ENCODE data around the gene TM4SF20.

DNA sequence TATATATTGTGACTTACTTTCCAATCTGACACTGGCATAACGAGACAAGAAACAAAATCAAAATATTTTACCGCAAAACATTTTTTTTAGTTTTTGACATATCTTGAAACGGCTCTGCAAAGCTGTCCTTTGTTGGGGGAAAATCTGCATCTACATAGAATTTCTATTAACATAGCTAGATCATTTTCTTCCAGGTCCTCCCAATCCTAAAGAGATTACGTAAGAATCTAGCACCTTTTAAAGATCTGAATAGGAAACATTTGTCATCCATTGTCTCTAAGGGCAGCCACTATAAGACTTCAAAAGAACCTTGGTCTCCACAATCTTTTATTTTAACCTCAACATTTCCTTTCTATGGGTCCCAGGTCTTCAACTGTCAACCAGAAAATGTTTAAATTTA, 55.3 kb downstream of the TM4SF20 start:
- no peak for TF ChIP-seq ZNF596 (tag by site-specific recombination; IDR thresholded peaks at IDR 0.05)
- no peak for TF ChIP-seq ZBTB21 (tag by site-specific recombination; IDR thresholded peaks at IDR 0.05)
- TF ChIP-seq, protein P1, sequence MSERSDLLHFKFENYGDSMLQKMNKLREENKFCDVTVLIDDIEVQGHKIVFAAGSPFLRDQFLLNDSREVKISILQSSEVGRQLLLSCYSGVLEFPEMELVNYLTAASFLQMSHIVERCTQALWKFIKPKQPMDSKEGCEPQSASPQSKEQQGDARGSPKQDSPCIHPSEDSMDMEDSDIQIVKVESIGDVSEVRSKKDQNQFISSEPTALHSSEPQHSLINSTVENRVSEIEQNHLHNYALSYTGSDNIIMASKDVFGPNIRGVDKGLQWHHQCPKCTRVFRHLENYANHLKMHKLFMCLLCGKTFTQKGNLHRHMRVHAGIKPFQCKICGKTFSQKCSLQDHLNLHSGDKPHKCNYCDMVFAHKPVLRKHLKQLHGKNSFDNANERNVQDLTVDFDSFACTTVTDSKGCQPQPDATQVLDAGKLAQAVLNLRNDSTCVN (tag by site-specific recombination; optimal IDR thresholded peaks at IDR 0.05): no peak
- no peak for TF ChIP-seq ZSCAN23 (tag by site-specific recombination; IDR thresholded peaks at IDR 0.05)
- TF ChIP-seq, protein P2, sequence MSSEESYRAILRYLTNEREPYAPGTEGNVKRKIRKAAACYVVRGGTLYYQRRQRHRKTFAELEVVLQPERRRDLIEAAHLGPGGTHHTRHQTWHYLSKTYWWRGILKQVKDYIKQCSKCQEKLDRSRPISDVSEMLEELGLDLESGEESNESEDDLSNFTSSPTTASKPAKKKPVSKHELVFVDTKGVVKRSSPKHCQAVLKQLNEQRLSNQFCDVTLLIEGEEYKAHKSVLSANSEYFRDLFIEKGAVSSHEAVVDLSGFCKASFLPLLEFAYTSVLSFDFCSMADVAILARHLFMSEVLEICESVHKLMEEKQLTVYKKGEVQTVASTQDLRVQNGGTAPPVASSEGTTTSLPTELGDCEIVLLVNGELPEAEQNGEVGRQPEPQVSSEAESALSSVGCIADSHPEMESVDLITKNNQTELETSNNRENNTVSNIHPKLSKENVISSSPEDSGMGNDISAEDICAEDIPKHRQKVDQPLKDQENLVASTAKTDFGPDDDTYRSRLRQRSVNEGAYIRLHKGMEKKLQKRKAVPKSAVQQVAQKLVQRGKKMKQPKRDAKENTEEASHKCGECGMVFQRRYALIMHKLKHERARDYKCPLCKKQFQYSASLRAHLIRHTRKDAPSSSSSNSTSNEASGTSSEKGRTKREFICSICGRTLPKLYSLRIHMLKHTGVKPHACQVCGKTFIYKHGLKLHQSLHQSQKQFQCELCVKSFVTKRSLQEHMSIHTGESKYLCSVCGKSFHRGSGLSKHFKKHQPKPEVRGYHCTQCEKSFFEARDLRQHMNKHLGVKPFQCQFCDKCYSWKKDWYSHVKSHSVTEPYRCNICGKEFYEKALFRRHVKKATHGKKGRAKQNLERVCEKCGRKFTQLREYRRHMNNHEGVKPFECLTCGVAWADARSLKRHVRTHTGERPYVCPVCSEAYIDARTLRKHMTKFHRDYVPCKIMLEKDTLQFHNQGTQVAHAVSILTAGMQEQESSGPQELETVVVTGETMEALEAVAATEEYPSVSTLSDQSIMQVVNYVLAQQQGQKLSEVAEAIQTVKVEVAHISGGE (tag by site-specific recombination; conservative IDR thresholded peaks at IDR 0.05; ENCODE audit: low read depth): no peak

All from HEK293 (cell line).